H1 (cell line): ENCODE data around the gene FSTL4. TPM values are rescaled to one million over a fixed set of nuclear protein-coding genes. Genes with fewer than 3 reads are reported as not detected.

ENCODE experiments used
- CTCF ChIA-PET: fragments of 300-600 bp; sonication (Branson Sonifier 250); formaldehyde crosslinking; loops from one replicate; lab custom pipeline; 2021; ENCODE audit not compliant: partially characterized antibody; lab: Charles Lee
- POLR2A ChIA-PET: fragments of 300-600 bp; sonication (Branson Sonifier 250); formaldehyde crosslinking; loops from one replicate; lab custom pipeline; 2021; ENCODE audit warnings: inconsistent platforms; ENCODE audit not compliant: partially characterized antibody; lab: Charles Lee
- DNase-seq, 2 experiments: peaks; one replicate each; pipeline versions ENCODE4 v3.0.0 to v3.0.0-alpha.2; 2010 to 2022; ENCODE audit warnings: low spot score in 2 of 2, low read depth in 1 of 2, mixed read lengths in 1 of 2
- FAIRE-seq: peaks from 2 replicates; lab custom pipeline; 2011; peaks lifted over from hg19 to GRCh38; lab: Jason Lieb, UNC
- H2AFZ ChIP-seq: 2 replicates; pipeline ENCODE4 v1.8.1; 2012; ENCODE audit warnings: low read length, inconsistent platforms
- H2AK5ac ChIP-seq: 2 replicates; pipeline ENCODE4 v1.6.1; 2013; ENCODE audit warnings: low read depth, low read length
- H2BK120ac ChIP-seq: replicated peaks from 2 replicates; pipeline ENCODE3; 2013; ENCODE audit warnings: low read depth, low read length, inconsistent platforms
- H2BK12ac ChIP-seq: 2 replicates; pipeline ENCODE4 v1.6.1; 2013; ENCODE audit warnings: low read depth, low read length
- H2BK15ac ChIP-seq: 2 replicates; pipeline ENCODE4 v1.6.1; 2013; ENCODE audit warnings: low read length
- H2BK20ac ChIP-seq: 2 replicates; pipeline ENCODE4 v1.6.1; 2013; ENCODE audit warnings: low read length
- H2BK5ac ChIP-seq: 2 replicates; pipeline ENCODE4 v1.6.1; 2013; ENCODE audit warnings: low read depth, low read length
- H3K14ac ChIP-seq: 2 replicates; pipeline ENCODE4 v1.6.1; 2013; ENCODE audit warnings: inconsistent platforms; ENCODE audit not compliant: insufficient read length
- H3K18ac ChIP-seq: 2 replicates; pipeline ENCODE4 v1.6.1; 2013; ENCODE audit warnings: low read length; ENCODE audit errors: extremely low read depth
- H3K23ac ChIP-seq: 2 replicates; pipeline ENCODE4 v1.6.1; 2013; ENCODE audit warnings: inconsistent platforms; ENCODE audit not compliant: insufficient read length
- H3K23me2 ChIP-seq: 2 replicates; pipeline ENCODE4 v1.6.1; 2013; ENCODE audit warnings: low read depth, low read length
- H3K27ac ChIP-seq: 2 replicates; pipeline ENCODE4 v1.6.1; 2011; ENCODE audit warnings: low read depth, low read length, inconsistent platforms
- H3K27me3 ChIP-seq, 4 experiments: replicated peaks in 1 of 4; 1 replicate in 1 of 4; 2 replicates in 3 of 4; pipeline versions ENCODE4 v1.6.1 to v1.8.1; 2011 to 2013; ENCODE audit warnings: low read length in 3 of 4, mild to moderate bottlenecking in 3 of 4, inconsistent platforms in 2 of 4, mixed read lengths in 2 of 4, moderate library complexity in 1 of 4; ENCODE audit not compliant: control insufficient read depth in 3 of 4, insufficient read depth in 3 of 4; ENCODE audit errors: extremely low read depth in 1 of 4
- H3K36me3 ChIP-seq, 4 experiments: 2 replicates each; pipeline versions ENCODE4 v1.6.1 to v1.8.1; 2011 to 2013; ENCODE audit warnings: mild to moderate bottlenecking in 4 of 4, low read length in 3 of 4, moderate library complexity in 2 of 4, control low read depth in 1 of 4, inconsistent platforms in 1 of 4; ENCODE audit not compliant: insufficient read depth in 4 of 4, control insufficient read depth in 2 of 4
- H3K4ac ChIP-seq: replicated peaks from 2 replicates; pipeline ENCODE3; 2013; ENCODE audit warnings: low read length, low read depth, mixed read lengths, inconsistent platforms; ENCODE audit not compliant: insufficient read length
- H3K4me1 ChIP-seq, 4 experiments: replicated peaks in 1 of 4; 1 replicate in 1 of 4; 2 replicates in 3 of 4; pipeline versions ENCODE4 v1.6.1 to v1.8.1; 2011 to 2013; ENCODE audit warnings: low read length in 3 of 4, inconsistent platforms in 2 of 4, mixed read lengths in 1 of 4; ENCODE audit not compliant: insufficient read depth in 4 of 4, control insufficient read depth in 3 of 4
- H3K4me2 ChIP-seq, 2 experiments: 2 replicates each; pipeline versions ENCODE4 v1.6.1 to v1.8.1; 2011 to 2013; ENCODE audit warnings: low read depth in 2 of 2, low read length in 2 of 2, control low read depth in 1 of 2, inconsistent platforms in 1 of 2, mild to moderate bottlenecking in 1 of 2; ENCODE audit not compliant: insufficient read depth in 1 of 2
- H3K4me3 ChIP-seq, 4 experiments: fragments of 200-600, 300-600 bp in 1 of 4; sonication (generic), shearing (Covaris generic), sonication (Bioruptor Twin) in 1 of 4; 2 replicates each; pipeline versions ENCODE4 v1.5.1 to v1.8.1; 2011 to 2016; ENCODE audit warnings: low read length in 4 of 4, low read depth in 3 of 4, control low read depth in 2 of 4, inconsistent platforms in 2 of 4, mild to moderate bottlenecking in 2 of 4, mixed read lengths in 1 of 4, moderate library complexity in 1 of 4; ENCODE audit not compliant: insufficient read depth in 2 of 4; ENCODE audit errors: extremely low read depth in 1 of 4
- H3K56ac ChIP-seq: replicated peaks from 2 replicates; pipeline ENCODE3; 2013; ENCODE audit warnings: low read depth, mild to moderate bottlenecking, mixed read lengths, low read length, inconsistent platforms; ENCODE audit not compliant: insufficient read length
- H3K79me1 ChIP-seq: 2 replicates; pipeline ENCODE4 v1.6.1; 2013; ENCODE audit warnings: low read depth, low read length, control low read depth
- H3K79me2 ChIP-seq, 2 experiments: 2 replicates each; pipeline versions ENCODE4 v1.6.1 to v1.8.1; 2012 to 2013; ENCODE audit warnings: low read length in 2 of 2, mild to moderate bottlenecking in 2 of 2, inconsistent platforms in 1 of 2; ENCODE audit not compliant: insufficient read depth in 2 of 2, control insufficient read depth in 1 of 2
- H3K9ac ChIP-seq, 4 experiments: replicated peaks in 1 of 4; 1 replicate in 1 of 4; 2 replicates in 3 of 4; pipeline versions ENCODE4 v1.6.1 to v1.8.1; 2011 to 2013; ENCODE audit warnings: low read depth in 3 of 4, low read length in 3 of 4, control low read depth in 2 of 4, mild to moderate bottlenecking in 2 of 4, moderate library complexity in 2 of 4, inconsistent platforms in 1 of 4; ENCODE audit errors: extremely low read depth in 1 of 4
- H3K9me3 ChIP-seq, 2 experiments: 2 replicates each; pipeline versions ENCODE4 v1.6.1 to v1.8.1; 2012 to 2013; ENCODE audit warnings: mild to moderate bottlenecking in 2 of 2, moderate library complexity in 2 of 2, control low read depth in 1 of 2, inconsistent platforms in 1 of 2, low read depth in 1 of 2, low read length in 1 of 2, mixed read lengths in 1 of 2; ENCODE audit not compliant: insufficient read depth in 2 of 2
- H4K20me1 ChIP-seq, 2 experiments: replicated peaks in 1 of 2; 2 replicates each; pipeline versions ENCODE3 to v1.8.1; 2011 to 2013; ENCODE audit warnings: inconsistent platforms in 2 of 2, low read length in 2 of 2, mild to moderate bottlenecking in 1 of 2; ENCODE audit not compliant: insufficient read depth in 2 of 2, control insufficient read depth in 1 of 2
- H4K5ac ChIP-seq: 2 replicates; pipeline ENCODE4 v1.6.1; 2013; ENCODE audit warnings: low read length, low read depth, mixed read lengths, inconsistent platforms; ENCODE audit not compliant: insufficient read length
- H4K8ac ChIP-seq: 2 replicates; pipeline ENCODE4 v1.8.0; 2013; ENCODE audit warnings: mild to moderate bottlenecking, moderate library complexity, low read length, inconsistent platforms; ENCODE audit not compliant: insufficient read depth; ENCODE audit errors: extremely low read depth
- H4K91ac ChIP-seq: replicated peaks from 2 replicates; pipeline ENCODE3; 2013; ENCODE audit warnings: low read length, mixed read lengths, inconsistent platforms; ENCODE audit not compliant: insufficient read length
- BCL11A ChIP-seq, 2 experiments: IDR thresholded peaks; one replicate each; pipeline ENCODE4 v1.6.1; 2011; ENCODE audit warnings: low read depth in 2 of 2, low read length in 2 of 2, mild to moderate bottlenecking in 2 of 2
- CHD2 ChIP-seq: IDR thresholded peaks from 2 replicates; pipeline ENCODE4 v1.6.1; 2012; ENCODE audit warnings: low read length, improper control_type of control experiment
- CTBP2 ChIP-seq: IDR thresholded peaks from 2 replicates; pipeline ENCODE4 v1.7.0; 2011; ENCODE audit warnings: borderline replicate concordance, mild to moderate bottlenecking, moderate library complexity, mixed read lengths, low read length; ENCODE audit not compliant: insufficient read depth, insufficient read length
- JUN ChIP-seq: IDR thresholded peaks from 2 replicates; pipeline ENCODE4 v1.6.1; 2011; ENCODE audit warnings: low read depth, mild to moderate bottlenecking, improper control_type of control experiment, low read length
- KDM1A ChIP-seq: fragments of 200-600, 300-600 bp; sonication (generic); IDR thresholded peaks from 2 replicates; pipeline ENCODE4 v1.7.1; 2016; ENCODE audit warnings: mild to moderate bottlenecking, low read length, borderline replicate concordance
- KDM5A ChIP-seq: fragments of 200-600 bp; IDR thresholded peaks from 2 replicates; pipeline ENCODE4 v1.7.1; 2012; ENCODE audit warnings: mild to moderate bottlenecking, low read length, inconsistent platforms, mixed read lengths
- NRF1 ChIP-seq: IDR thresholded peaks from 2 replicates; pipeline ENCODE4 v1.6.1; 2011; ENCODE audit warnings: mild to moderate bottlenecking, low read depth, low read length, improper control_type of control experiment
- POLR2A ChIP-seq, 2 experiments: IDR thresholded peaks; 1 replicate in 1 of 2; 2 replicates in 1 of 2; pipeline ENCODE4 v1.6.1; 2011; ENCODE audit warnings: low read depth in 2 of 2, low read length in 2 of 2, mild to moderate bottlenecking in 2 of 2; ENCODE audit errors: control extremely low read depth in 1 of 2
- RBBP5 ChIP-seq: IDR thresholded peaks from 2 replicates; pipeline ENCODE4 v1.7.1; 2012; ENCODE audit warnings: low read depth, mild to moderate bottlenecking, inconsistent platforms, low read length, moderate library complexity, borderline replicate concordance
- RNF2 ChIP-seq: fragments of 200-900, 300-1000 bp; sonication (generic); IDR thresholded peaks from 2 replicates; pipeline ENCODE4 v1.7.1; 2016; ENCODE audit warnings: borderline replicate concordance, low read depth, mild to moderate bottlenecking, antibody characterized with exemption, low read length; ENCODE audit not compliant: poor library complexity, severe bottlenecking; ENCODE audit errors: missing control alignments
- RXRA ChIP-seq: IDR thresholded peaks from 2 replicates; pipeline ENCODE4 v1.6.1; 2011; ENCODE audit warnings: low read depth, mild to moderate bottlenecking, low read length, moderate library complexity; ENCODE audit not compliant: insufficient read depth
- SP2 ChIP-seq: IDR thresholded peaks from 2 replicates; pipeline ENCODE4 v1.6.1; 2012; ENCODE audit warnings: mild to moderate bottlenecking, low read length, inconsistent platforms
- YY1 ChIP-seq: IDR thresholded peaks from 2 replicates; pipeline ENCODE4 v1.6.1; 2011; ENCODE audit warnings: low read depth, mild to moderate bottlenecking, low read length
- WGBS, 2 experiments: shearing (Covaris generic) in 1 of 2; methylation state at CpG; one replicate each; pipeline versions ENCODE4 v1.1.6 to v1.1.7; 2013 to 2015; ENCODE audit warnings: low lambda C conversion rate in 2 of 2, mixed read lengths in 2 of 2, inconsistent platforms in 1 of 2, low coverage in 1 of 2, missing lambda C conversion rate in 1 of 2; ENCODE audit not compliant: insufficient replicate concordance in 2 of 2, insufficient coverage in 1 of 2, insufficient read length in 1 of 2; ENCODE audit errors: extremely low coverage in 1 of 2, missing lambda C conversion rate in 1 of 2; 5-methylcytosine and 5-hydroxymethylcytosine counted together
- polyA plus RNA-seq, 7 experiments: library from polyadenylated mRNA; depleted of rRNA in 3 of 7; stranded (reverse) in 5 of 7; unstranded in 2 of 7; fragments of >200 nt in 5 of 7; fragments of 200-250 nt in 2 of 7; gene quantifications; 1 replicate in 5 of 7; 2 replicates in 1 of 7; 4 replicates in 1 of 7; pipeline versions ENCODE4 v1.2.1 to v1.2.3, GENCODE V29; 2011 to 2013; ENCODE audit warnings: missing spikeins in 2 of 7, mixed read lengths in 2 of 7
- total RNA-seq: library from RNA; stranded (reverse); fragmentation: NEBNext Ultra II Directional; extraction: Animal tissue kit (Norgen Biotek cat#: 25700); gene quantifications from 2 replicates; pipeline ENCODE4 v1.2.1, GENCODE V29; 2021
- TF ChIP-seq, protein P1 (sequence below): IDR thresholded peaks from 2 replicates; pipeline ENCODE4 v1.6.1; 2012; ENCODE audit warnings: inconsistent platforms

Gene FSTL4
- total and polyA plus RNA-seq, 2 of the 8 experiments (the other 6 are each of a cell fraction or from before 2014, with no cell fraction given): 3.1 to 4.1 TPM

DNA sequence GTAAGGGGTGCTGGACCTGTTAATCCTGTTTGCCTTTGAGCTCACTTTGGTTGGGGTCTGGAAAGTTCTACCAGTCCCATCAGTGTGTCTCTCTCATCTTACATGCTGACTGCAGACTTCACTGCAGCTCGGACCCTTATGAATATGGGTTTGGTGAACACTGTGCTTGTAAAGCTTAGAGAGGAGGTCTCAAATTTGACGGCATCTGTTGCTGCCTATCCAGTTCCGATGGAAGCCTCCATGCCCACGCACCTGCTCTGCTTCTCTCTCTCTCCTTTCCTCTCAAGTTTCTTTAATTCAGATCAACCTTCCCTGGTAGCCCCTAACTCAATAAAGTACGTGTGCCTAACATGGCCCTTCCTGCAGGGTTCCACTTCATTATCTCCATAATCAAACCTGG, 342.6 kb downstream of the FSTL4 start:
- FAIRE-seq: no peak
- 95% methylated on average over 5 of the region's 5 CpGs; no CpG with 5 or more reads in 1 of the 2 experiments for WGBS, 2 experiments
- TF ChIP-seq CHD2 (no peak), KDM5A (no peak), NRF1 (no peak), KDM1A (no peak), RXRA (no peak), POLR2A (IDR thresholded peaks at IDR 0.05; ENCODE audit: control extremely low read depth in 1 of 2, low read depth in 2 of 2, low read length in 2 of 2) (no peak), RBBP5 (no peak), BCL11A (IDR thresholded peaks at IDR 0.05; ENCODE audit: low read depth in 2 of 2, low read length in 2 of 2) (no peak), YY1 (no peak), JUN (no peak), SP2 (no peak), CTBP2 (no peak), RNF2 (no peak)
- TF ChIP-seq, protein P1, sequence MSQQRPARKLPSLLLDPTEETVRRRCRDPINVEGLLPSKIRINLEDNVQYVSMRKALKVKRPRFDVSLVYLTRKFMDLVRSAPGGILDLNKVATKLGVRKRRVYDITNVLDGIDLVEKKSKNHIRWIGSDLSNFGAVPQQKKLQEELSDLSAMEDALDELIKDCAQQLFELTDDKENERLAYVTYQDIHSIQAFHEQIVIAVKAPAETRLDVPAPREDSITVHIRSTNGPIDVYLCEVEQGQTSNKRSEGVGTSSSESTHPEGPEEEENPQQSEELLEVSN: no peak

More for the DNA sequence above, 342.6 kb downstream of the FSTL4 start:
- no peak overlapping the region for H3K4me2 ChIP-seq
- H3K4me1 ChIP-seq: no peaks in the 10 kb centered on the region; a peak in 2 of 7 replicates
- H2BK12ac ChIP-seq: no peak overlapping the region
- no peak overlapping the region for H4K91ac ChIP-seq
- H3K14ac ChIP-seq: no peak overlapping the region
- DNase-seq: no peak
- H2BK20ac ChIP-seq: no peak overlapping the region
- no peak overlapping the region for H3K23ac ChIP-seq
- no peaks in the 10 kb centered on the region for H3K9me3 ChIP-seq
- H3K9ac ChIP-seq: no peak overlapping the region
- no peak overlapping the region for H3K56ac ChIP-seq
- no peak overlapping the region for H4K8ac ChIP-seq
- H2BK15ac ChIP-seq: no peak overlapping the region
- no peak overlapping the region for H3K18ac ChIP-seq
- no peaks in the 10 kb centered on the region for H3K27me3 ChIP-seq
- no peaks in the 10 kb centered on the region for H4K20me1 ChIP-seq
- no peaks in the 10 kb centered on the region for H3K23me2 ChIP-seq
- no peak overlapping the region for H2AFZ ChIP-seq
- H2BK120ac ChIP-seq: no peak overlapping the region
- H2AK5ac ChIP-seq: no peak overlapping the region
- H3K79me1 ChIP-seq: no peaks in the 10 kb centered on the region
- H2BK5ac ChIP-seq: no peak overlapping the region
- H3K4ac ChIP-seq: no peak overlapping the region
- H3K27ac ChIP-seq: no peak overlapping the region
- H4K5ac ChIP-seq: no peak overlapping the region
- no peaks in the 10 kb centered on the region for H3K79me2 ChIP-seq
- H3K36me3 ChIP-seq: no peaks in the 10 kb centered on the region; a peak in 1 of 8 replicates
- CTCF ChIA-PET: interaction anchor here (5.8 kb wide), 1 partner anchor 20 kb away, joined by 37 read pairs; no protein-coding TSS in a partner anchor
- H3K4me3 ChIP-seq: no peak overlapping the region
- POLR2A ChIA-PET: no interaction called here
